Endothelial cell of umbilical vein (primary cell): Measurements from ENCODE around the gene NUDT12.

Source experiments
- EZH2 ChIP-seq: IDR thresholded peaks from 2 replicates; pipeline ENCODE4 v1.6.1; 2012; ENCODE audit warnings: borderline replicate concordance, low read depth, mild to moderate bottlenecking, moderate library complexity, low read length, inconsistent platforms; ENCODE audit not compliant: severe bottlenecking
- FOS ChIP-seq: IDR thresholded peaks from 2 replicates; pipeline ENCODE4 v1.6.1; 2011; ENCODE audit warnings: mild to moderate bottlenecking, low read length, moderate library complexity, borderline replicate concordance; ENCODE audit not compliant: insufficient read depth
- GATA2 ChIP-seq: IDR thresholded peaks from 2 replicates; pipeline ENCODE4 v1.7.0; 2011; ENCODE audit warnings: low read depth, mild to moderate bottlenecking, moderate library complexity, mixed read lengths, low read length; ENCODE audit not compliant: insufficient read length, insufficient read depth
- JUN ChIP-seq: IDR thresholded peaks from 2 replicates; pipeline ENCODE4 v1.6.1; 2011; ENCODE audit warnings: borderline replicate concordance, low read depth; ENCODE audit not compliant: insufficient read length, insufficient read depth
- MYC ChIP-seq: IDR thresholded peaks from one replicate; pipeline ENCODE4 v1.6.1; 2011; ENCODE audit warnings: mild to moderate bottlenecking, low read depth, low read length
- POLR2A ChIP-seq: IDR thresholded peaks from 2 replicates; pipeline ENCODE4 v1.6.1; 2012; ENCODE audit warnings: low read depth, mild to moderate bottlenecking, control low read depth, low read length
- POLR2AphosphoS5 ChIP-seq: IDR thresholded peaks from 2 replicates; pipeline ENCODE4 v1.6.1; 2012; ENCODE audit warnings: low read depth, mild to moderate bottlenecking, control low read depth, low read length, moderate library complexity; ENCODE audit not compliant: insufficient read depth
- TF ChIP-seq, protein P1 (sequence below), 2 donors: IDR thresholded peaks; 1 replicate in 1 of 2; 2 replicates in 1 of 2; pipeline ENCODE4 v1.5.1; 2011; ENCODE audit warnings: low read length in 2 of 2, mild to moderate bottlenecking in 2 of 2, moderate library complexity in 2 of 2, control low read depth in 1 of 2, inconsistent platforms in 1 of 2, low read depth in 1 of 2; ENCODE audit not compliant: insufficient read depth in 1 of 2; ENCODE audit errors: extremely low read depth in 1 of 2
- TF ChIP-seq, protein P2 (sequence below): IDR thresholded peaks from 2 replicates; pipeline ENCODE4 v1.6.1; 2011; ENCODE audit not compliant: insufficient read depth, insufficient read length

DNA sequence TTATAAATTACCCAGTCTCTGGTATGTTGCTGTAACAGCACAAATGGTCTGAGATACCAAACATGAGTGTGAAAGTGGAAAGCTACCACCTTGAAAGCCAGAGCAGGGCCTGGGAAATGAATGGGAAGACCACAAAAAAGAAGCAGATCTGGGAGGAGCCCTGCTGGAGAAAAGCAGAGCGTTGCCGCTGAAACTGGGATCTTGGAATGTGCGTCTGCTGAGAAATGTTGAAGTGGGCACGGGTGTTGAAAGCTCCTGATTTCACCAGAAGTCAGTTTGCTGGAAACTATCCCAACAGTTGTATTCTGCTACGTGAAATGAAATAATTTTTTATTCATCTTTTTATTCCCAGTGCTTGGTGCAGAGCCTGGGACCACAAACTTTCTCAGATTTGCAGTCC lies 40.0 kb downstream of the NUDT12 start:
- TF ChIP-seq, protein P1, sequence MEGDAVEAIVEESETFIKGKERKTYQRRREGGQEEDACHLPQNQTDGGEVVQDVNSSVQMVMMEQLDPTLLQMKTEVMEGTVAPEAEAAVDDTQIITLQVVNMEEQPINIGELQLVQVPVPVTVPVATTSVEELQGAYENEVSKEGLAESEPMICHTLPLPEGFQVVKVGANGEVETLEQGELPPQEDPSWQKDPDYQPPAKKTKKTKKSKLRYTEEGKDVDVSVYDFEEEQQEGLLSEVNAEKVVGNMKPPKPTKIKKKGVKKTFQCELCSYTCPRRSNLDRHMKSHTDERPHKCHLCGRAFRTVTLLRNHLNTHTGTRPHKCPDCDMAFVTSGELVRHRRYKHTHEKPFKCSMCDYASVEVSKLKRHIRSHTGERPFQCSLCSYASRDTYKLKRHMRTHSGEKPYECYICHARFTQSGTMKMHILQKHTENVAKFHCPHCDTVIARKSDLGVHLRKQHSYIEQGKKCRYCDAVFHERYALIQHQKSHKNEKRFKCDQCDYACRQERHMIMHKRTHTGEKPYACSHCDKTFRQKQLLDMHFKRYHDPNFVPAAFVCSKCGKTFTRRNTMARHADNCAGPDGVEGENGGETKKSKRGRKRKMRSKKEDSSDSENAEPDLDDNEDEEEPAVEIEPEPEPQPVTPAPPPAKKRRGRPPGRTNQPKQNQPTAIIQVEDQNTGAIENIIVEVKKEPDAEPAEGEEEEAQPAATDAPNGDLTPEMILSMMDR (IDR thresholded peaks at IDR 0.05; ENCODE audit: extremely low read depth in 1 of 2, insufficient read depth in 1 of 2, low read depth in 1 of 2, low read length in 2 of 2): no peak
- TF ChIP-seq POLR2AphosphoS5 (no peak), MYC (no peak), EZH2 (no peak), JUN (no peak), POLR2A (no peak), GATA2 (no peak), FOS (no peak)
- TF ChIP-seq, protein P2, sequence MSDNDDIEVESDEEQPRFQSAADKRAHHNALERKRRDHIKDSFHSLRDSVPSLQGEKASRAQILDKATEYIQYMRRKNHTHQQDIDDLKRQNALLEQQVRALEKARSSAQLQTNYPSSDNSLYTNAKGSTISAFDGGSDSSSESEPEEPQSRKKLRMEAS: no peak
